GM18519 (cell line): ENCODE data around the gene NPAS3.

ENCODE experiments used
- ATAC-seq: cut with Tn5 transposase; IDR thresholded peaks from one replicate; pipeline ENCODE4 v1.9.1; 2021; ENCODE audit warnings: mild to moderate bottlenecking, moderate library complexity; ENCODE audit not compliant: unreplicated experiment, low FRiP score

NPAS3 gene

GRCh38 chr14:33792720-33793368 lies 854.2 kb downstream of the NPAS3 start:
- ATAC-seq: no peak

- no peak for ATAC-seq
Measured at GRCh38 chr14:33793398-33794110, 854.9 kb downstream of the NPAS3 start.

GRCh38 chr14:33794791-33795305 lies 856.2 kb downstream of the NPAS3 start:
- ATAC-seq: no peak

- no peak for ATAC-seq
Measured at GRCh38 chr14:33796356-33796755, 857.7 kb downstream of the NPAS3 start.

- ATAC-seq: no peak
Measured at GRCh38 chr14:33799705-33800570, 861.3 kb downstream of the NPAS3 start.

- no peak for ATAC-seq
Measured at GRCh38 chr14:33800735-33801163, 862.1 kb downstream of the NPAS3 start.

GRCh38 chr14:33802737-33803136 lies 864.1 kb downstream of the NPAS3 start:
- no peak for ATAC-seq

GRCh38 chr14:33805593-33805992 lies 866.9 kb downstream of the NPAS3 start:
- no peak for ATAC-seq

GRCh38 chr14:33806905-33807304 lies 868.2 kb downstream of the NPAS3 start:
- ATAC-seq: no peak

GRCh38 chr14:33808187-33808586 lies 869.5 kb downstream of the NPAS3 start:
- no peak for ATAC-seq

- no peak for ATAC-seq
Measured at GRCh38 chr14:33809396-33809981, 870.8 kb downstream of the NPAS3 start.

GRCh38 chr14:33810308-33810707 lies 871.6 kb downstream of the NPAS3 start:
- ATAC-seq: no peak

GRCh38 chr14:33811721-33812120 lies 873.0 kb downstream of the NPAS3 start:
- ATAC-seq: no peak

GRCh38 chr14:33812181-33812580 lies 873.5 kb downstream of the NPAS3 start:
- ATAC-seq: no peak

- ATAC-seq: no peak
Measured at GRCh38 chr14:33812601-33813000, 873.9 kb downstream of the NPAS3 start.

- ATAC-seq: no peak
Measured at GRCh38 chr14:33814010-33814409, 875.3 kb downstream of the NPAS3 start.

GRCh38 chr14:33833706-33834465 lies 895.2 kb downstream of the NPAS3 start:
- no peak for ATAC-seq

- no peak for ATAC-seq
Measured at GRCh38 chr14:33834466-33835260, 896.0 kb downstream of the NPAS3 start.

- ATAC-seq: no peak
Measured at GRCh38 chr14:33835261-33835655, 896.6 kb downstream of the NPAS3 start.
